ENCODE data around the gene SHF. TPM values are rescaled to one million over a fixed set of nuclear protein-coding genes. Genes with fewer than 3 reads are reported as not detected.

Gene SHF
- total RNA-seq, 2 donors from 2014 or later = 15.1 to 18.7 TPM

- H3K36me3 ChIP-seq = no peaks in the 10 kb centered on the region
- H3K27me3 ChIP-seq (replicated peaks; ENCODE audit: insufficient read depth) = no peaks in the 10 kb centered on the region
- DNase-seq (ENCODE audit: low spot score) = no peak
- no peak for ATAC-seq (ENCODE audit: insufficient number of reproducible peaks, low FRiP score, low read depth)
- no peaks in the 10 kb centered on the region for H3K4me1 ChIP-seq (ENCODE audit: control insufficient read depth in 1 of 2, low read depth in 2 of 2)
- no peak overlapping the region for H3K4me3 ChIP-seq
- TF ChIP-seq CTCF (IDR thresholded peaks at IDR 0.05) = no peak
- H3K9me3 ChIP-seq = no peaks in the 10 kb centered on the region
- H3K27ac ChIP-seq = no peak overlapping the region
Measured at GRCh38 chr15:45148076-45149059, 39.4 kb downstream of the SHF start.

GRCh38 chr15:45147606-45148005 lies 40.2 kb downstream of the SHF start:
- Histone ChIP-seq H3K4me3 (no peak overlapping the region), H3K36me3 (no peaks in the 10 kb centered on the region), H3K4me1 (ENCODE audit: control insufficient read depth in 1 of 2, low read depth in 2 of 2) (no peaks in the 10 kb centered on the region), H3K27ac (no peak overlapping the region), H3K9me3 (no peaks in the 10 kb centered on the region), H3K27me3 (replicated peaks; ENCODE audit: insufficient read depth) (no peaks in the 10 kb centered on the region)
- no peak for DNase-seq (ENCODE audit: low spot score)
- no peak for TF ChIP-seq CTCF (IDR thresholded peaks at IDR 0.05)
- no peak for ATAC-seq (ENCODE audit: insufficient number of reproducible peaks, low FRiP score, low read depth)

- H3K27me3 ChIP-seq (replicated peaks; ENCODE audit: insufficient read depth) = no peaks in the 10 kb centered on the region
- no peaks in the 10 kb centered on the region for H3K4me1 ChIP-seq (ENCODE audit: control insufficient read depth in 1 of 2, low read depth in 2 of 2)
- no peaks in the 10 kb centered on the region for H3K9me3 ChIP-seq
- H3K27ac ChIP-seq = no peak overlapping the region
- no peak overlapping the region for H3K4me3 ChIP-seq
- no peak for DNase-seq (ENCODE audit: low spot score)
- no peak for ATAC-seq (ENCODE audit: insufficient number of reproducible peaks, low FRiP score, low read depth)
- no peaks in the 10 kb centered on the region for H3K36me3 ChIP-seq
- no peak for TF ChIP-seq CTCF (IDR thresholded peaks at IDR 0.05)
Measured at GRCh38 chr15:45146405-45146804, 41.4 kb downstream of the SHF start.

- no peak for DNase-seq (ENCODE audit: low spot score)
- no peak overlapping the region for H3K4me3 ChIP-seq
Measured at GRCh38 chr15:45144775-45145174, 43.0 kb downstream of the SHF start.

More at GRCh38 chr15:45144775-45145174, 43.0 kb downstream of the SHF start:
- no peaks in the 10 kb centered on the region for H3K27me3 ChIP-seq (replicated peaks; ENCODE audit: insufficient read depth)
- H3K36me3 ChIP-seq = no peaks in the 10 kb centered on the region
- no peak overlapping the region for H3K27ac ChIP-seq
- no peaks in the 10 kb centered on the region for H3K4me1 ChIP-seq (ENCODE audit: control insufficient read depth in 1 of 2, low read depth in 2 of 2)
- no peaks in the 10 kb centered on the region for H3K9me3 ChIP-seq
- no peak for ATAC-seq (ENCODE audit: insufficient number of reproducible peaks, low FRiP score, low read depth)
- TF ChIP-seq CTCF (IDR thresholded peaks at IDR 0.05) = no peak

Measured in thoracic aorta (tissue), 2 donors.